AG09309 (cell line): ENCODE results near the gene CLEC5A.
"Not testable (repeated sequence)": the region's sequence is repeated elsewhere in the genome, so short reads cannot be mapped to it uniquely, and the experiment has no call there.

Experiments used
- DNase-seq: peaks from one replicate; pipeline ENCODE4 v3.0.0-alpha.2; 2010; ENCODE audit warnings: low read depth
- H3K4me3 ChIP-seq: 2 replicates; pipeline ENCODE4 v1.5.1; 2011; ENCODE audit warnings: mild to moderate bottlenecking, low read depth, low read length, moderate library complexity; ENCODE audit not compliant: control insufficient read depth
- TF ChIP-seq, protein P1 (sequence below): IDR thresholded peaks from 2 replicates; pipeline ENCODE4 v1.5.1; 2011; ENCODE audit warnings: mild to moderate bottlenecking, low read depth, low read length, inconsistent platforms; ENCODE audit not compliant: insufficient read depth, control insufficient read depth; ENCODE audit errors: missing control alignments

The CLEC5A gene

DNA sequence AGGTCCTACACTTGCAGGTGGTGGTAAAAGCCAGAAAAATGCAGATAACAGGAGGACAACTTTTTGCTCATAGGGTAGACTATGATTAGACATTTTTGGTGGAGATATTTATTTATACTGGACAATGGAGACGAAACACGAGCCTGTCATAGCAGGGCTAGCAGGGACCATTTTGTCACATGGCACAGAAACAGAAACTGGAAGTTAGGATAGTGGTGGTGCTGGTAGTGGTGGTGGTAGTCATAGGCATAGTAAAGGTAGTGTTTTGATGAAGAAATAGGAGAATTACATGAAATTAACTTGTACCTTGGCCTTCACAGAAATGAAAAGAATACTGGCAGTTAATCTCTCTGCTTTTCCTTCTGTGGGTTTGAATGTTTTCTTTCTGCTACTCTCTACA, 40.1 kb upstream of the CLEC5A start:
- H3K4me3 ChIP-seq: no peak overlapping the region
- no peak for DNase-seq
- TF ChIP-seq, protein P1, sequence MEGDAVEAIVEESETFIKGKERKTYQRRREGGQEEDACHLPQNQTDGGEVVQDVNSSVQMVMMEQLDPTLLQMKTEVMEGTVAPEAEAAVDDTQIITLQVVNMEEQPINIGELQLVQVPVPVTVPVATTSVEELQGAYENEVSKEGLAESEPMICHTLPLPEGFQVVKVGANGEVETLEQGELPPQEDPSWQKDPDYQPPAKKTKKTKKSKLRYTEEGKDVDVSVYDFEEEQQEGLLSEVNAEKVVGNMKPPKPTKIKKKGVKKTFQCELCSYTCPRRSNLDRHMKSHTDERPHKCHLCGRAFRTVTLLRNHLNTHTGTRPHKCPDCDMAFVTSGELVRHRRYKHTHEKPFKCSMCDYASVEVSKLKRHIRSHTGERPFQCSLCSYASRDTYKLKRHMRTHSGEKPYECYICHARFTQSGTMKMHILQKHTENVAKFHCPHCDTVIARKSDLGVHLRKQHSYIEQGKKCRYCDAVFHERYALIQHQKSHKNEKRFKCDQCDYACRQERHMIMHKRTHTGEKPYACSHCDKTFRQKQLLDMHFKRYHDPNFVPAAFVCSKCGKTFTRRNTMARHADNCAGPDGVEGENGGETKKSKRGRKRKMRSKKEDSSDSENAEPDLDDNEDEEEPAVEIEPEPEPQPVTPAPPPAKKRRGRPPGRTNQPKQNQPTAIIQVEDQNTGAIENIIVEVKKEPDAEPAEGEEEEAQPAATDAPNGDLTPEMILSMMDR: no peak

DNA sequence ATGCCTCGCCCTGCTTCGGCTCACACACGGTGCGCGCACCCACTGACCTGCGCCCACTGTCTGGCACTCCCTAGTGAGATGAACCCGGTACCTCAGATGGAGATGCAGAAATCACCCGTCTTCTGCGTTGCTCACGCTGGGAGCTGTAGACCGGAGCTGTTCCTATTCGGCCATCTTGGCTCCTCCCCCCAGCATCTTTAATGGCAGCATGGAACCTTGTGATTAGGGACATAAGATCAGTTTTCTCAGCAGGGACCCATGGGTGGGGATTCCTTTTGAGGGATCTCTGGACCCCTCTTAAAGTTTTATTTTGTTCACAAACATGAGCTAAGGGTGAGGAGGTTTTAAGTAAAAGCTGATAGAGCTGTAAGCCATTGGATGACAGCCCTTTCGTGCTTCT, 39.2 kb upstream of the CLEC5A start:
- not testable (repeated sequence) for H3K4me3 ChIP-seq, DNase-seq

DNA sequence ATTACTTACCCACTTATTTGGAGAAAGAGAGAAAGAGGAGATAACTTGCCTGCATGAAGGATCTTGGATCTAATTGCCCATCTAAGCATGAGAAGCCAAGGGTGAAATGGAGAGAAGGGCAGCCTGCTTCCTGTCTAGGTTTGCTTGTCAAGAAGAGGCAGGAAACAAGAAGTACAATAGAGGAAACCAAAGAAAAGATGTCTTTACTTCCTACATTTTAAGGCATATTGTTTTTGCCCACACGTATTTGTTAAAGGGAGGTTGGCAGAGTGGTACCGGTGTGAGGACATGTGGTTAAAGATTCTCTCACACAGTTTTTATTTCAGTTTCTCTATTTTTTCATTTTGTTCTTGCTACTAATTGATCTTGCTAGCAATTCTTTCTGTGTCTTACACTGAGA, 32.8 kb upstream of the CLEC5A start:
- no peak for DNase-seq
- TF ChIP-seq, protein P1: no peak
- H3K4me3 ChIP-seq: no peak overlapping the region

DNA sequence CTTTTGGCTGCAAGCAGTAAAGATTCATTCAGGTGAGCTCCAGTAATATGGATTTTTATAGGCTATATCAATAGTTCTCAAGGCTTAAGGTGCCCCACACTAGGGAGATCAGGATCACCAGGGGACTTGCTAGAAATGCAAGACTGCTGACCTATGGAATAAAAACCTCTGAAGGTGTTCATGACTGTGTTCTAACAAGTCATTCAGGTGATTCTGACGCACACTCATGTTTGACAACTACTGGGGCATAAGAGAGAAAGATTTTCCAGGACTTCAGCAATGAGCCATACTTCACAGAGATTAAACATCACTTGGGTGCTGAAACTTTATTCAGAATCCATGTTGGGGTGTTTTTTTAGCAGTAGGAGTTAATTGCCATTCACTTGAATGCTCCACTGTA, 31.6 kb upstream of the CLEC5A start:
- no peak overlapping the region for H3K4me3 ChIP-seq
- TF ChIP-seq, protein P1: no peak
- DNase-seq: no peak

DNA sequence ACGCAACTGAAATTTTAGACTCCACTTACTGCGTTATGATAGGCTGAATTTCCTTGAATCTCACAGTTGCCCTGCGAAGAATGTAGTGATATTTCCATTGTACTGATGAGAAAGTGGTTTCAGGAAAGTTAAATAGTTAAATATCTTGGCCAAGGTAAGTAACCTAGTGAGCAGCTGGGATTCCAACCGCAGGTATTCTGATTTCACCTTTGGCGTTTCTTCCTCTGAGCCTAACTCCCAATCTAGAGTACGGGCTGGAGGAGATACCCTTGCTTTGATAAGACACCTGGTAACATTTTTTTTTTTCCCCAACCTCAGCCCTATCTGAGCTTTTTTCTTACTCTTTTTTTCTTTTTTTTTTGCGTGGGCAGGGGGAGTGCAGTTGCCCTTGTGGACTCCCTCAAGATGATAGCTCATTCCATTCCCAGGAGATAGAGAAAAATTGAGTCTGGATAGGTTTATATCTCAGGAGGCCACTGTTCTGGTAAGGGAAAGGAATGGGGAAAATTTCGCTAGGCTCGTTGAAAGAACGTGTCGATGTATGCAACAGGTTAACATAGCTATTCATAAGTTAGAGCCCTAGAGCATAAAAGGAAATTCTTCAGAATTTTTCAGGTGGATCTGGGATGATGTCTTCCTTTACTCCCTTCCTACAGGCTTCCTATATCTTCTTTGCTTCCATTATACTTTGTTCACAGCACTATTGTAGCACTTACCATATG, 29.9 kb upstream of the CLEC5A start:
- TF ChIP-seq, protein P1: no peak
- H3K4me3 ChIP-seq: no peak overlapping the region
- no peak for DNase-seq

DNA sequence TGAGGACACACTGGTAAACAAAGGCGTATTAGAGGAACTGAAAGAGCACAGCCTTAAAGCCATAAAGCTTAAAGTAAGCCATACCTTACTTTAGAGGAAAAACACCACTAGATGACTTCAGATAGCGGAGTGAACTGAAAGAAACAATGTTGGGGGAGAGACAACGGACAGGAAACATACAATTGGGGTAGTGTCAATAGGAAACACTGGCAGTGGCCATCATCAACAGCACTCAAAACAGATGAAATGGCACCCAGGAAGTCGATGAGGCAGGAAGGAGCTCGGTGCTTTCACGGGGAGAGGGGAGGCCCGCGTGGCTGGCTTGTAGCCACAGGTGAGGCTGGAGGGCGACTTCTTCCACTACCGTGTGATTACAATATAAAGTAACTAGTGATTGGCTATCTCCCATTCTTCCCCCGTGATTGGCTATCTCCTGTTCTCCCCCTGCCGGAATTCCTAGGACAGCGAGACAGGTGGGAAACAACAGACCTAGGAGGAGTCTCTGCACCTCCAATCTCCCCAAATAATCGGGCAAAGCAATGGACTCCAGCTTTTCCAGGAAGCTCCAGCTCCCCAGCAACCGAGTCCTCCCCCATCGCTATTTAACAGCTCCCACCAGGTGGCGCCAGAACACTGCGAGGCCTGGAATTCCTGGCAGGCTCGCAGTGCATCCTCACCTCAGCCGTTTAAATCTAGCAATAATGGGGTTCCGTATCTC, 29.2 kb upstream of the CLEC5A start:
- TF ChIP-seq, protein P1: peak; percentile 62
- H3K4me3 ChIP-seq: no peak overlapping the region
- DNase-seq: no peak

DNA sequence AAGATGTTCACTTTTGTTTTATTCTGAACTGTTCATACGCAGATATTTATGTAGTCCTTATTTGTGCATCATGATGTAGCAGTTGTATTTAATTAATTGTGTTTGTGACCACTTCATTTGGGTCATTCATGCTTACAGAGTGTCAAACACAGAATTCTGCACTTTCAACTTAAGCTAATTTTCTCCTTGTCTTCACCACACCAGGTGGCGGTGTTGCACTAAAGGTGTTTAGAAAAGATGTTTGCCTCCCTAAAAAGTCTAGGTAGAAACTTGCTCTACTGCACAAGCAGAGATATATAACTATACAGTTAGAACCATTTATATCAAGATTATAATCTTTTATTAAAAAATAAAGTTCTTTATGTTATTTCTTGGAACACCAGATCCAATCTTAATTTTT, 28.1 kb upstream of the CLEC5A start:
- DNase-seq: no peak
- no peak overlapping the region for H3K4me3 ChIP-seq
- TF ChIP-seq, protein P1: no peak
